AG09319 (cell line): ENCODE results near the gene CD160.

Experiments used
- DNase-seq: peaks from one replicate; pipeline ENCODE4 v3.0.0-alpha.2; 2010; ENCODE audit warnings: low read depth; ENCODE audit errors: extremely low read depth
- CTCF ChIP-seq: IDR thresholded peaks from 2 replicates; pipeline ENCODE4 v1.5.1; 2011; ENCODE audit warnings: low read depth, mild to moderate bottlenecking, inconsistent platforms, low read length, moderate library complexity

CD160 gene

DNA sequence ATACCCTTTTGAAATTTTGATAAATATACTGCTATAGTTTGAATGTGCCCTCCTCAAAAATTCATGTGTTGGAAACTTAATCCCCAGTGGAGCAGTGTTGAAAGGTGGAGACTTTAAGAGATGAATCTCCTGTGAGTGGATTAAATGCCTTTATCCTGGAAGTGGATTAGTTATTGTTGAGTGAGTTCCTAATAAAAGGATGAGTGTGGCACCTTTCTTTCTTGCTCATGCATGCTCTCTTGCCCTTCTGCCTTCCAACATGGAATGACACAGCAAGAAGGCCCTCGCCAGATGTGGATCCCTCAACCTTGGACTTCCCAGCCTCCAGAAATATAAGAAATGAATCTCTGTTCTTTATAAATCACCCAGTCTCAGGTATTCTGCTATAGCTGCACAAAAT is 51.8 kb downstream of the CD160 start:
- DNase-seq: no peak
- TF ChIP-seq CTCF: no peak

- TF ChIP-seq CTCF: no peak
- DNase-seq: no peak
These were observed 54.1 kb downstream of the CD160 start for GRCh38 chr1:145773423-145773822.

GRCh38 chr1:145777357-145778145 is 58.3 kb downstream of the CD160 start:
- no peak for DNase-seq
- TF ChIP-seq CTCF: no peak

DNA sequence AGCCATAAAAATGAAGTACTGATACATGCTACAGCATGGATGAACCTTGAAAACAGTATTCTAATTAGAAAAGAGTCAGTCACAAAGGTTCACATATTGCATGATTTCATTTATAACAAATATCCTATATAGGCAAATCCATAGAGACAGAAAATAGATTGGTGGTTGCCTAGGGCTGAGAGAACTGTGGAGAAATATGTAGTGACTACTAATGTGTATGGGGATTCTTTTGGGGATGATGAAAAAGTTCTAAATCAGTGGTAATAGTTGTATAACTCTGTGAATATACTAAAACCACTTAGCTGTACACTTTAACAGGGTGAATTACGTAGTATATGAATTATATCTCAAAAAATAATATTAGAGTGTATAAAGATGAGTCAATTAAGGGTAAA is 58.8 kb downstream of the CD160 start:
- no peak for DNase-seq
- no peak for TF ChIP-seq CTCF

GRCh38 chr1:145782272-145783099 is 63.2 kb downstream of the CD160 start:
- TF ChIP-seq CTCF: no peak
- peak; percentile 56 for DNase-seq

DNA sequence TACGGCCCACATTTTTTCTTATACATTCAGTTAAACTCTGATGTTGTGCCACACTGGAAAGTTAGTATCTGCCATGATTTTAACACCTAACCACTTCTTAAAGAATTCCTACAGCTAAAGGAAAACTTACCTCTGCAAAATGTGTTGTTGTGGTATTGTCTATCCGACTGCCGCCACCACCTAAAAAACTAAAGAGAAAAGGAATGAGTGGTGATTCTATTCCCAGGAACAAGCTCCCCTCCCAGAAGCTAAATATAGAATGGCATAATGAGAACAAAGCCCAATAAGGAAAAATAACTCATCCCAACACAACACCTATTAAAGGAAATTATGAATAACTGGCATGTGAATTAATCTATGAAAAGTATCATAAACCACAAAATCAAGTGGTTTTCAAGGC is 65.1 kb downstream of the CD160 start:
- no peak for TF ChIP-seq CTCF
- DNase-seq: no peak

- TF ChIP-seq CTCF: no peak
- DNase-seq: no peak
These were observed 66.2 kb downstream of the CD160 start for GRCh38 chr1:145785547-145785946.
